ENCODE results near the gene MNX1.

DNA sequence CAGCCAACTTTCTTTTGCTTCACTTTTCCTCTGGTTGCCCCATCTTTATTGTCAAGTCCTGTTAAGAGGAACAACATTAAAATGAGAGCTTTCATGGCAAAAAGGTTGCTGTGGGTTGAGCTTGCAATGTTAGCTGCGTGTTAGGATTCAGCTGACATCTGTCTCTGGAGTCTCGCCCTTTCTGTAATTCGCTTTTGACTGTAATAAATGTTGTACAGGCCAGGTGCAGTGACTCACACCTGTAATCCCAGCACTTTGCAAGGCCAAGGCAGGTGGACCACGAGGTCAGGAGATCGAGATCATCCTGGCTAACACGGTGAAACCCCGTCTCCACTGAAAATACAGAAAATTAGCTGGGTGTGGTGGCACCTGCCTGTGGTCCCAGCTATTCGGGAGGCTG is 24.1 kb downstream of the MNX1 start:
- TF ChIP-seq CTCF (conservative IDR thresholded peaks at IDR 0.05) (no peak), EZH2 (IDR thresholded peaks at IDR 0.05; ENCODE audit: low read depth) (no peak)
